Calu3 (cell line): ENCODE results near the gene HMBS. TPM values are rescaled to one million over a fixed set of nuclear protein-coding genes. Genes with fewer than 3 reads are reported as not detected.
"Not testable (repeated sequence)": the region's sequence is repeated elsewhere in the genome, so short reads cannot be mapped to it uniquely, and the experiment has no call there.

Experiments
- BruUV-seq: library from RNA; stranded (reverse); fragments of 400-500 nt; replicated peaks from 2 replicates; lab custom pipeline; 2021; lab: Mats Ljungman, UMichigan
- CTCF ChIA-PET: fragments of 300-600 bp; sonication (Branson Sonifier 250); formaldehyde crosslinking; loops from one replicate; lab custom pipeline; 2022; ENCODE audit warnings: antibody characterized with exemption; lab: Charles Lee
- DNase-seq: peaks from one replicate; pipeline ENCODE4 v3.0.0; 2022
- H3K27ac Mint-ChIP-seq: one replicate; pipeline ENCODE4 v1.8.0; 2022; ENCODE audit warnings: mixed read lengths; ENCODE audit not compliant: unreplicated experiment
- H3K27me3 Mint-ChIP-seq: one replicate; pipeline ENCODE4 v1.8.0; 2022; ENCODE audit warnings: mixed read lengths; ENCODE audit not compliant: unreplicated experiment
- H3K36me3 Mint-ChIP-seq: one replicate; pipeline ENCODE4 v1.8.0; 2022; ENCODE audit warnings: mild to moderate bottlenecking, moderate library complexity, mixed read lengths; ENCODE audit not compliant: insufficient read depth, unreplicated experiment
- H3K4me1 Mint-ChIP-seq: one replicate; pipeline ENCODE4 v1.8.0; 2022; ENCODE audit warnings: mild to moderate bottlenecking, low read depth, mixed read lengths; ENCODE audit not compliant: unreplicated experiment
- H3K4me3 Mint-ChIP-seq: one replicate; pipeline ENCODE4 v1.8.0; 2022; ENCODE audit warnings: mild to moderate bottlenecking, low read depth, moderate library complexity, mixed read lengths; ENCODE audit not compliant: unreplicated experiment
- H3K9me3 Mint-ChIP-seq: one replicate; pipeline ENCODE4 v1.8.0; 2022; ENCODE audit warnings: low read depth, mixed read lengths; ENCODE audit not compliant: unreplicated experiment
- intact Hi-C: fragments of 100-400 bp; cut with micrococcal nuclease; formaldehyde crosslinking; loops from one replicate; pipeline ENCODE4 v1.10.0; 2022; ENCODE audit not compliant: unreplicated experiment
- total RNA-seq: library from RNA; stranded (reverse); gene quantifications from 2 replicates; pipeline ENCODE4 v1.2.3, GENCODE V29; 2022
- TF ChIP-seq, protein P1 (sequence below): fragments of 200-600 bp; IDR thresholded peaks from one replicate; pipeline ENCODE4 v1.8.0; 2022; ENCODE audit warnings: antibody characterized with exemption; ENCODE audit not compliant: unreplicated experiment

The HMBS gene
- total RNA-seq, 1 experiment from 2014 or later: 35.2 TPM

DNA sequence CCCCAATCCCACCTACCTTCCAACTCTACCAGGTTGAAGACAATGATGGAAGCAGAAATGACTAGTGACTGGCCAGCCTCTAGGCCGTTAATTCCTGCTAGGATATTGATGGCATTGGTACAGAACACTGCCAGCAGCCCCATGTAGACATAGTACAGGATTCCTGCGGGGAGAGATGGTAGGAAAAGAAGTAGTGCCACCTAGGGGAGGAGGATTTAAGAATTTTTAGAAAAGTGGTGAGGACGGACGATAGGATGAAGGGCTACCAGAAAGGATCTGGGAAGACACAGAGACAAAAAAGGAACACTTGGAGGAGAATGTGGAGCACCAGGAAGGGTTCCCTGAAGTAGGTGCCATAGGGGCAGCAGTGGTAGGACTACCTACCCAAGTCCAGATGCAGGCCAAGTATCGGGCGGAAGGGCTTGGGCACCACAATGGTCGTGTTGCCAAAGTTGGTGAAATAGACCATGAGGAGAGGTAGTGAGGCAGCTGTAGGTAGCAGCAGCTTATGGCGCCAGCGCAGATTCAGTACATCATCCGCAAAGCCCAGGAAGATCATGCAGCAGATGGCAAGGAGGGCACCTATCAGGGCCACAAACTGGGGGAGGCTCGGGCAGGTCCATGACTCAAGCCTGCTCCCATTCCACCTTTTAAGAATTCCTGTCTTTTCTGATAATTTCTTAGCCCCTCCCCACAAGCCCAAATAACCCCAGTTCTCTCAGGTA lies 15.7 kb downstream of the HMBS start:
- CTCF ChIA-PET: no interaction called here

DNA sequence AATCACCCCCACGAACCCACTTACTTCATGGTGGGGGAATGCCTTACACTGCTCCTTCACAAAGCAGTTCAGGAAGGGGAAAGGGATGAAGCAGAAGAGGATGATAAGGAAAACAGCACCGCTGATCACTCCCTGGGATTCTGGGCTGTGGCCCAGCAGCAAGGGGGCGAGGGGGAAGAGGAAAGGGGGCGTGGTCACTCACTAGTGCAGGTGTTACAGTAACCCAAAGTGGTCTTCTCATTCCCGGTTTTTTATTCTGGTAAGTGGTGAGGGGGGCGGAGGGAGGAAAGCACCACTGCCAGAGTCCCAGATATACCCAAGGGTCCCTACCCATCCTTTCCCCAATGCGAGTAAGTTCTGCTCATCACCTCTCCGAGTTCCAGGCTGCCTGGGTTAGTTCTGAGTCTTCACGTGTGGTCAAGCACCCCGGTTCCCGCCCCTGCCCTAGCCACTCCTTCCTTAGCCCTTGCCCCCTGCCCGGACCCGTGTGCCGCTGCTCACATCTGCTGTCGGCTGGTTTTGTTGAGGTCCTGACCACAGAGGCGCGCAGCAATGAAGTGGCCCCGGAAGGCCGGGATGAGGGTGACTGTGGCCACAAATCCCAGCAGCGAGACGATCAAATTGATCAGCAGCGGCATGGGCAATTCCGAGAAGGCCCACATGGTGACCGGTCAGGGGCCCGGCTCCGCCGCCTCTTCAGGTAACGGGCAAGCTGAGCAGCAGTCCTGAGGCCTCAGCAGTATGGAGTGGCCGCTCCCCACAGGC lies 16.5 kb downstream of the HMBS start:
- Mint-ChIP-seq H3K4me3 (peak overlapping the region; percentile 88), H3K27ac (peak overlapping the region; percentile 98), H3K36me3 (peaks cover 45% of the 10 kb centered on the region), H3K9me3 (no peaks in the 10 kb centered on the region), H3K4me1 (peaks cover 9% of the 10 kb centered on the region), H3K27me3 (no peaks in the 10 kb centered on the region)
- CTCF ChIA-PET: interaction anchor here (0.6 to 1.7 kb wide), 4 partner anchors 20 to 243 kb away, joined by 3 to 7 read pairs (median 6); partner anchors contain the start of genes CBL, HINFP and VPS11
- intact Hi-C loops: loop anchor here (5.0 kb wide), 1 partner anchor 96 kb away; no protein-coding TSS in a partner anchor
- no peak for DNase-seq
- BruUV-seq: TSS peak; percentile 33
- TF ChIP-seq, protein P1, sequence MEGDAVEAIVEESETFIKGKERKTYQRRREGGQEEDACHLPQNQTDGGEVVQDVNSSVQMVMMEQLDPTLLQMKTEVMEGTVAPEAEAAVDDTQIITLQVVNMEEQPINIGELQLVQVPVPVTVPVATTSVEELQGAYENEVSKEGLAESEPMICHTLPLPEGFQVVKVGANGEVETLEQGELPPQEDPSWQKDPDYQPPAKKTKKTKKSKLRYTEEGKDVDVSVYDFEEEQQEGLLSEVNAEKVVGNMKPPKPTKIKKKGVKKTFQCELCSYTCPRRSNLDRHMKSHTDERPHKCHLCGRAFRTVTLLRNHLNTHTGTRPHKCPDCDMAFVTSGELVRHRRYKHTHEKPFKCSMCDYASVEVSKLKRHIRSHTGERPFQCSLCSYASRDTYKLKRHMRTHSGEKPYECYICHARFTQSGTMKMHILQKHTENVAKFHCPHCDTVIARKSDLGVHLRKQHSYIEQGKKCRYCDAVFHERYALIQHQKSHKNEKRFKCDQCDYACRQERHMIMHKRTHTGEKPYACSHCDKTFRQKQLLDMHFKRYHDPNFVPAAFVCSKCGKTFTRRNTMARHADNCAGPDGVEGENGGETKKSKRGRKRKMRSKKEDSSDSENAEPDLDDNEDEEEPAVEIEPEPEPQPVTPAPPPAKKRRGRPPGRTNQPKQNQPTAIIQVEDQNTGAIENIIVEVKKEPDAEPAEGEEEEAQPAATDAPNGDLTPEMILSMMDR: no peak

More for the DNA sequence above, 15.7 kb downstream of the HMBS start:
- TF ChIP-seq, protein P1: peak; percentile 19
- Mint-ChIP-seq H3K9me3 (no peaks in the 10 kb centered on the region), H3K4me1 (peaks cover 9% of the 10 kb centered on the region), H3K27ac (peak overlapping the region; percentile 92), H3K4me3 (peak overlapping the region; percentile 88), H3K36me3 (peaks cover 50% of the 10 kb centered on the region), H3K27me3 (no peaks in the 10 kb centered on the region)
- no TSS peak for BruUV-seq
- DNase-seq: peak; percentile 13
- intact Hi-C loops: loop anchor here (5.0 kb wide), 1 partner anchor 97 kb away; no protein-coding TSS in a partner anchor

DNA sequence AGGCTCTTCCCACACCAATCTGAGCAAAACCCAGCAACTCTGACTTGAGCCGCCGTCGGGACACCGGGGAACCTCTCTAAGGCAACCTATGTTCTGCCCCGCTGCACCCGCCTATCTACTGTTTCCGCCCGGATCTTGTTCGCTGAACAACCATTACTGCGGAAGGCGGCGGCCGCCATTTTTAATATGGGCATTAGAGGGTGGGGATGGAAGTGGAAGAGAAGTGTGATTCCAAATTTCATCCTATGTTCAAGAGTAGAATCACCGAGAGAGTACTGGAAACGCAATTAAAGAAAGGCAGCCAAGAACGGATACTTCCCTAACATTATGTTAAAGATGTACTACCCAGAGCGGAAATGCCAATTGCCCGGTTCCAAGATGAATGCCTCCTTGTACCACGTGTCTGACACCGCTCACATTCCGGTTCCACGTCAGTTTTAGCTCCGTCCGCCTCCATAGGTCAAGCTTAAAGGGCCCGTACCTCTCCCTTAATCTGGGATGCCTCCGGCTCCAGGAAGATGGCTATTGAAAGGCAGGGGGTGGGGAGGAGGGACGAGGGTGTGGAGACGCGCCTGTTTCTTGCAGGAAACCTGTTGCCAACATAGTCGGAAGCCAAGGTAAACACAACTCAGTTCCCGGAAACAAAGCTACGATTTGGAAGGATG lies 17.2 kb downstream of the HMBS start, which contains the start of gene DPAGT1:
TSS of gene DPAGT1 (minus strand) at position 95 of the 665 bp plus-strand sequence. CDS start 198 bp downstream, outside the sequence.
- TF ChIP-seq, protein P1: no peak
- peaks cover 50% of the 10 kb centered on the region for H3K36me3 Mint-ChIP-seq
- CTCF ChIA-PET: interaction anchor here (0.6 to 1.7 kb wide), 8 partner anchors 19 to 983 kb away, joined by 3 to 7 read pairs (median 6); partner anchors contain the start of genes CBL, HINFP and VPS11
- peak within 1 kb of the TSS; percentile 98 for H3K27ac Mint-ChIP-seq
- H3K27me3 Mint-ChIP-seq: no peaks in the 10 kb centered on the region
- BruUV-seq: no TSS peak
- peaks cover 9% of the 10 kb centered on the region for H3K4me1 Mint-ChIP-seq
- intact Hi-C loops: loop anchor here (5.0 kb wide), 1 partner anchor 95 kb away; no protein-coding TSS in a partner anchor
- H3K4me3 Mint-ChIP-seq: peak within 1 kb of the TSS; percentile 88
- no peaks in the 10 kb centered on the region for H3K9me3 Mint-ChIP-seq
- DNase-seq: peak; percentile 80

DNA sequence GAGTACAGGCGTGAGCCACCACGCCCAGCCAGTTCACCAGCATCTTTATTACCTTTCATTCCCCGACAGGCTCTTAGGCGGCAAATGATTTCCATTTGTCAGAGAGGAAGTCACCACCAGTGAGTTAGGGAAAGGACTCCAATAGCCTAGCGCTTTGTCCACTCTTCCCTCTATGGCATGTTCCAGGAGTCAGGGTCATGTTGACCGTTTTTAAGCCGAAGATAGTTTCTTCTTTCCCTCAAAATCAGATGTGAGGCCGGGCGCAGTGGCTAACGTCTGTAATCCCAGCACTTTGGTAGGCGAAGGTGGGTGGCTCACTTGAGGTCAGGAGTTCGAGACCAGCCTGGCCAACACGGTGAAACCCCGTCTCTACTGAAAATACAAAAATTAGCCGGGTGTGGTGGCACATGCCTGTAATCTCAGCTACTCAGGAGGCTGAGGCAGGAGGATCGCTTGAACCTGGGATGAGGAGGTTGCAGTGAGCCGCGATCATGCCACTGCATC lies 18.5 kb downstream of the HMBS start:
- not testable (repeated sequence) for BruUV-seq, H3K9me3 Mint-ChIP-seq, DNase-seq, H3K27ac Mint-ChIP-seq, H3K27me3 Mint-ChIP-seq, H3K4me1 Mint-ChIP-seq
- intact Hi-C loops: loop anchor here (5.0 kb wide), 1 partner anchor 94 kb away; no protein-coding TSS in a partner anchor
- Mint-ChIP-seq H3K4me3 (peak overlapping the region; percentile 88), H3K36me3 (peaks cover 51% of the 10 kb centered on the region)
- CTCF ChIA-PET: interaction anchor here (1.2 to 1.7 kb wide), 3 partner anchors 18 to 102 kb away, joined by 4 to 7 read pairs (median 7); partner anchors contain the start of genes CBL and HINFP
